Neural crest cell (in vitro differentiated cells): ENCODE measurements around the gene UACA. TPM values are rescaled to one million over a fixed set of nuclear protein-coding genes. Genes with fewer than 3 reads are reported as not detected.

Experiments
- DNase-seq: peaks from one replicate; pipeline ENCODE4 v3.0.0; 2021; ENCODE audit warnings: low read depth, mixed read lengths, low spot score
- H3K27ac Mint-ChIP-seq: one replicate; pipeline ENCODE4 v1.8.0; 2021; ENCODE audit warnings: mild to moderate bottlenecking, mixed read lengths; ENCODE audit not compliant: unreplicated experiment
- H3K27me3 Mint-ChIP-seq: 2 replicates; pipeline ENCODE4 v1.8.0; 2021; ENCODE audit warnings: low read depth, mild to moderate bottlenecking, mixed read lengths
- H3K36me3 Mint-ChIP-seq: 2 replicates; pipeline ENCODE4 v1.8.0; 2021; ENCODE audit warnings: low read depth, mild to moderate bottlenecking, mixed read lengths
- H3K4me1 Mint-ChIP-seq: 2 replicates; pipeline ENCODE4 v1.8.0; 2021; ENCODE audit warnings: mixed read lengths
- H3K4me3 Mint-ChIP-seq: one replicate; pipeline ENCODE4 v1.8.0; 2021; ENCODE audit warnings: mild to moderate bottlenecking, mixed read lengths
- H3K9me3 Mint-ChIP-seq: 2 replicates; pipeline ENCODE4 v1.8.0; 2021; ENCODE audit warnings: mixed read lengths
- CTCF ChIP-seq: fragments of 200-600 bp; sonication (generic); conservative IDR thresholded peaks from 2 replicates; pipeline ENCODE4 v1.5.0; 2021; ENCODE audit warnings: antibody characterized with exemption, mild to moderate bottlenecking
- total RNA-seq: library from RNA; stranded (reverse); gene quantifications from 2 replicates; pipeline ENCODE4 v1.2.1, GENCODE V29; 2021

UACA gene
- total RNA-seq, 1 donor from 2014 or later: 36.8 TPM

DNA sequence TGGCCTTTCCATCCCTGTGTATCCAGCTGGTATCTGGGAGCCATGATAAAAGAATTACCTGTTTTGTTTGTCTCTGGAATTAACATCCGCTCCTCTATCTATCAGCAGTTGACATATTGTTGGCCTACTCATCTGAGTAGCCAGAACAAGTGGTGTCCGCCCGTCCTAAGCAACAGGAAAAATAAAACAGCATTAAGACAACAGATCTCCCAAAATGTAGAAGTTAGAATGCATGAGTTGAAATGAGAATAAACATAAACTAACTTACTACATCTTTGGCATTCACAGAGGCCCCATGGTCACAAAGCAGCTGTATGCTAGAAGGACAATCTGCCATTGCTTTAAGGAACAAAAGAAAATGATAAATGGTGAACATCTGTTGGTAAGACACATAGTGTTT lies 75.9 kb downstream of the UACA start:
- no peak for TF ChIP-seq CTCF
- no peaks in the 10 kb centered on the region for H3K4me1 Mint-ChIP-seq
- H3K27ac Mint-ChIP-seq: no peak overlapping the region
- H3K36me3 Mint-ChIP-seq: no peaks in the 10 kb centered on the region
- H3K27me3 Mint-ChIP-seq: no peaks in the 10 kb centered on the region
- no peak overlapping the region for H3K4me3 Mint-ChIP-seq
- H3K9me3 Mint-ChIP-seq: no peaks in the 10 kb centered on the region
- no peak for DNase-seq

GRCh38 chr15:70680817-70681216 lies 82.5 kb downstream of the UACA start:
- no peak for DNase-seq
- H3K9me3 Mint-ChIP-seq: no peaks in the 10 kb centered on the region
- no peak overlapping the region for H3K4me3 Mint-ChIP-seq
- H3K36me3 Mint-ChIP-seq: no peaks in the 10 kb centered on the region
- no peak overlapping the region for H3K27ac Mint-ChIP-seq
- H3K27me3 Mint-ChIP-seq: no peaks in the 10 kb centered on the region
- no peaks in the 10 kb centered on the region for H3K4me1 Mint-ChIP-seq
- no peak for TF ChIP-seq CTCF

- Mint-ChIP-seq H3K27me3 (no peaks in the 10 kb centered on the region), H3K4me1 (no peaks in the 10 kb centered on the region)
- TF ChIP-seq CTCF: no peak
Measured at GRCh38 chr15:70679919-70680231, 83.5 kb downstream of the UACA start.

DNA sequence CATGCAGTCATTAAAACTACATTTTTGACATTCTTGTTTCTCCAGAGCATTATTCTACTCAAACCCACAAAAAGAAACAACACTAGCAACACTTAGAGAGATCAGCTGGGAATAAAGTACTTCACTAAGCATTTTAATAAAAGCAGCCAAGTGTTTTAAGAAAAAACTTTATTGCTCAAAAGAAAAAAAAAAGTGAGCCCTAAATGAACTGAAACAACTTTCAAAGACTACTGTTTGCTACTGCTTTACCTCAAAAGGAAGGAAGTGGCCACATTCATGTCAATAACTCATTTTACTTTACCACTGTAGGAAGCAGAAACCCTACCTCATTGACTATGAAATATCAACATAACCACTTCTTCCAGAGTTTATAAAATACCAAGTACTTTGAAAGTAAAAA lies 91.3 kb downstream of the UACA start:
- no peak for TF ChIP-seq CTCF
- no peaks in the 10 kb centered on the region for H3K9me3 Mint-ChIP-seq
- DNase-seq: no peak
- no peak overlapping the region for H3K4me3 Mint-ChIP-seq
- no peaks in the 10 kb centered on the region for H3K4me1 Mint-ChIP-seq
- no peaks in the 10 kb centered on the region for H3K27me3 Mint-ChIP-seq
- H3K36me3 Mint-ChIP-seq: no peaks in the 10 kb centered on the region
- H3K27ac Mint-ChIP-seq: peak overlapping the region; percentile 5

More at GRCh38 chr15:70679919-70680231, 83.5 kb downstream of the UACA start:
- DNase-seq: no peak
- Mint-ChIP-seq H3K4me3 (no peak overlapping the region), H3K36me3 (no peaks in the 10 kb centered on the region), H3K27ac (no peak overlapping the region), H3K9me3 (no peaks in the 10 kb centered on the region)

DNA sequence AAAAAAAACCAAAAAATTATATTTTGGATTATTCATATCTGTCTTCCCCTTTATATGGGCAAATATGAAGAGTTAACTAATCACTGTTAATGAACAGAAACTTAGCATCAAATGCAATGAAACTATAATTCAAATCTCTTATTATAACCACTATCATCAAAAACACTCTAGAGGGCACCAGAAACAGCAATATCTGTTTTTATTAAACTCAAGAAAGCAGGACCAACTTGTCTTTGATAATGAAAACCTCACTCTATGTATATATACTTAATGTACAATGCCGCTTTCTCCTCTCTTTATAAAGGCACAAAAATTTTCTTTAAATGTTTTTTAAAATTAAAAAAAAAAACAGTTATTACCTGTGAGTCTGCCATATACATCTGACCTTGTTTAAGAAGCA lies 92.7 kb downstream of the UACA start:
- Mint-ChIP-seq H3K4me1 (no peaks in the 10 kb centered on the region), H3K9me3 (no peaks in the 10 kb centered on the region), H3K4me3 (no peak overlapping the region), H3K36me3 (no peaks in the 10 kb centered on the region), H3K27me3 (no peaks in the 10 kb centered on the region), H3K27ac (no peak overlapping the region)
- peak; percentile 38 for TF ChIP-seq CTCF
- DNase-seq: no peak
